Brain microvascular endothelial cell (primary cell): Measurements from ENCODE around the gene CELF2.

ENCODE experiments used
- DNase-seq: peaks from one replicate; pipeline ENCODE4 v3.0.0-alpha.2; 2020
- H3K27ac ChIP-seq: fragments of 250-450 bp; sonication (Bioruptor Pico); 2 replicates; pipeline ENCODE4 v1.5.1; 2020; ENCODE audit warnings: mild to moderate bottlenecking, moderate library complexity
- H3K27me3 ChIP-seq: fragments of 250-450 bp; sonication (Bioruptor Pico); replicated peaks from 2 replicates; pipeline ENCODE4 v1.5.1; 2020; ENCODE audit warnings: mild to moderate bottlenecking
- H3K36me3 ChIP-seq: fragments of 250-450 bp; sonication (Bioruptor Pico); replicated peaks from 2 replicates; pipeline ENCODE4 v1.5.1; 2020; ENCODE audit warnings: mild to moderate bottlenecking
- H3K4me3 ChIP-seq: 2 replicates; pipeline ENCODE4 v1.5.1; 2011; ENCODE audit warnings: low read depth, mild to moderate bottlenecking, control low read depth, low read length, moderate library complexity
- in situ Hi-C: cut with HindIII; loops from 2 replicates; pipeline ENCODE4 v1.10.0; 2017; ENCODE audit warnings: low sequenced_read_pairs, low pct_ligation_motif_present
- TF ChIP-seq, protein P1 (sequence below): IDR thresholded peaks from 2 replicates; pipeline ENCODE4 v1.5.1; 2011; ENCODE audit warnings: low read depth, mild to moderate bottlenecking, moderate library complexity, low read length, control low read depth, inconsistent platforms; ENCODE audit errors: missing control alignments

Gene CELF2

DNA sequence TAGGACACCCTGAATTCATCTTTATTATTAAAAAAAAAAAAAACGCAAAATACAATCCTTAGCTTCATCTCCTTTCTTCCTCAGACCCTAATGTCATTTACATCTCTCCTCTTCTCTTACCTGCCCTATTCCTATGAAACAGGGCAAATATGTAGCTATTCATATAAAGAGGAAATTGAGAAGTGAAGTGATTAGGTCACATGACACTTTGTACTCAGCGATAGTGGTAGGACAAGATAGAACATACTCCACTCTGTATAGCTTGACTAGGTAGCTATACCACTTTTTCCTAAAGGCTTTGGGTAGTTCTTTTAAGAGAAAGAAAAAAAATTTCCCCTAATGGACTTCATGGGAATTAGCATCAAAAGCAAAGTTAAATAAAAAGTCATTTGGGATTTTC is 6.2 kb upstream of the CELF2 start:
- no peak for DNase-seq
- Histone ChIP-seq H3K27me3 (no peaks in the 10 kb centered on the region), H3K36me3 (no peaks in the 10 kb centered on the region), H3K4me3 (no peak overlapping the region), H3K27ac (no peak overlapping the region)
- TF ChIP-seq, protein P1, sequence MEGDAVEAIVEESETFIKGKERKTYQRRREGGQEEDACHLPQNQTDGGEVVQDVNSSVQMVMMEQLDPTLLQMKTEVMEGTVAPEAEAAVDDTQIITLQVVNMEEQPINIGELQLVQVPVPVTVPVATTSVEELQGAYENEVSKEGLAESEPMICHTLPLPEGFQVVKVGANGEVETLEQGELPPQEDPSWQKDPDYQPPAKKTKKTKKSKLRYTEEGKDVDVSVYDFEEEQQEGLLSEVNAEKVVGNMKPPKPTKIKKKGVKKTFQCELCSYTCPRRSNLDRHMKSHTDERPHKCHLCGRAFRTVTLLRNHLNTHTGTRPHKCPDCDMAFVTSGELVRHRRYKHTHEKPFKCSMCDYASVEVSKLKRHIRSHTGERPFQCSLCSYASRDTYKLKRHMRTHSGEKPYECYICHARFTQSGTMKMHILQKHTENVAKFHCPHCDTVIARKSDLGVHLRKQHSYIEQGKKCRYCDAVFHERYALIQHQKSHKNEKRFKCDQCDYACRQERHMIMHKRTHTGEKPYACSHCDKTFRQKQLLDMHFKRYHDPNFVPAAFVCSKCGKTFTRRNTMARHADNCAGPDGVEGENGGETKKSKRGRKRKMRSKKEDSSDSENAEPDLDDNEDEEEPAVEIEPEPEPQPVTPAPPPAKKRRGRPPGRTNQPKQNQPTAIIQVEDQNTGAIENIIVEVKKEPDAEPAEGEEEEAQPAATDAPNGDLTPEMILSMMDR = no peak
- in situ Hi-C loops = no loop called here

DNA sequence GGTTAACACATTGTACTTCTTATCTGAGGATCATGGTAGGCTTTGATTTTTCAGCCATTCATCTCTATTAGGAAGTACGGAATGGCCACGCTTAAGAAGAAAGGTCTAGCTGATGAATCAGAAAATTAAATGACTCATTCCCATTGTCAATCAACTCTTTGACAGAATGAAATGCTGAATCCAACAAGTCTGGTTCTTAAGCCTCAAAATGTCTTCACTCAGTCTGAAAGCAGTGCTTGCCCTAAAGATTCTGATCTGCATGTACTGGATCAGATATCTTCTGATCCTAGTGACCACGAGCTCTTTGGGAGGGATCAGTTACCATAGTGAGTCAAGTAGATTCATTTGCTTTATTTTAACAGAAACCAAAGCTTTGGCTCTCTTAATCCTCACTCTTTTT is 5.7 kb upstream of the CELF2 start:
- no peaks in the 10 kb centered on the region for H3K27me3 ChIP-seq
- H3K36me3 ChIP-seq = no peaks in the 10 kb centered on the region
- in situ Hi-C loops = no loop called here
- no peak overlapping the region for H3K4me3 ChIP-seq
- TF ChIP-seq, protein P1 = no peak
- no peak for DNase-seq
- H3K27ac ChIP-seq = no peak overlapping the region

DNA sequence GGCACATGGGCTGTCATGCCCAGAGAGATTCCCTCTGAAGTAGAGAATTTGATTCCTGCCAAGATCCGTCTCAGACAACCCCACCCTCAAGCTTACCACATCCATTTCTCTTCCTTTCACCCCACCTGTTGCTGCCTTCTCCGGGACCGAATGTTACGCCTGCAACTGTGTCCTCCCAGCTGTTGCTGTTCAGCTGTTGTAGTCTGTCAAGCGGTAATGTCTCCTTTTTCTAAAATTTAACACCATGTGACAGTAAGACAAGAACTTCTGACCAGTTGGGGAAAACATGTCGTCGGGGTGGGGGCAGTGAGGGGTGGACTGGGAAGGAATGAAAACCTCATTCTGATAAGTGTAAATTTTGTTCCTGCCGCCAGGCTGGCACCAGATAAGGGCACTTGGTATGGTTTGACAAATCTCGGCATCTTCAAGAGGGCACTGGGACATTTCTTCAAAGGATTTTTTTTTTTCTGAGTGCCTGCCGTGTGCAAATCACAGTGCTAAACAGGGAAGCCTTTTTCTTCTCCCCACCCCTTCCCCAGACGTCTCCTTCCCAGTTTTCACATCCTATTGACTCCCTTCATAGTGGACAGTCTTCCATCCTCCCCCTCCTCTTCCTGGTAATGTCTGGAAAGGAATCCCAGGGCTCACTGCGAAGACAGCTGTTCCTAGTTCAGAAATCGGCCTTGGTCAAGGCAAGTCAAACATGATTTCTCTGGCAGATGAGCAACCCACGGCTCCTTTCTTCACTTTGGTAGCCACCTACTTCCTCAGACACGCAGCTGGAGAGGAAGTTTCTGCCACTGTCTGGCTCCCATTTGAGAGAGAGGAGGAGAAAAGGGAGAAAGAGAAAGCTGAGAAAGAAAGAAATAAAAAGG is 5.0 kb upstream of the CELF2 start:
- DNase-seq = no peak
- Histone ChIP-seq H3K4me3 (no peak overlapping the region), H3K36me3 (no peaks in the 10 kb centered on the region), H3K27ac (no peak overlapping the region), H3K27me3 (peaks cover 2% of the 10 kb centered on the region)
- TF ChIP-seq, protein P1 = no peak
- in situ Hi-C loops = no loop called here

DNA sequence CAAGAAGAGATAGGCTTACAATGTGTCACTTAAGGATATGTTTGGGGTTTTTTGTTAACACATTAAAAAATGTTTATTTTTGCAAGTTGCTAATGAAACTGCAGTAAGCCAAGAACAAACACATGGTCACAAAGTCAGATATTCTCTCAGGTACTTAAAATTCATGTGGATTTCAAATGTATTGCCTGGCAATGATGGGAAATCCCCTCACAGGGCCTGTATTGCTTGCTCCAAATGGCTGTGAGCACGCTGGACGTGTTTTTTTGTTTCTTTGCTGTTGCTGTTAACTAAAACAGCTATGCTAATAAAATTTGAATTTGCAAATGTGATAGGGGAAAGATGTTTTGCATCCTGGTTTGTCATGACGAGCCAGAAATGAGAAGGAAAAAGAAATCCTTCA is 3.8 kb upstream of the CELF2 start:
- TF ChIP-seq, protein P1 = no peak
- in situ Hi-C loops = no loop called here
- H3K36me3 ChIP-seq = no peaks in the 10 kb centered on the region
- H3K4me3 ChIP-seq = no peak overlapping the region
- no peak overlapping the region for H3K27ac ChIP-seq
- DNase-seq = no peak
- peaks cover 2% of the 10 kb centered on the region for H3K27me3 ChIP-seq

DNA sequence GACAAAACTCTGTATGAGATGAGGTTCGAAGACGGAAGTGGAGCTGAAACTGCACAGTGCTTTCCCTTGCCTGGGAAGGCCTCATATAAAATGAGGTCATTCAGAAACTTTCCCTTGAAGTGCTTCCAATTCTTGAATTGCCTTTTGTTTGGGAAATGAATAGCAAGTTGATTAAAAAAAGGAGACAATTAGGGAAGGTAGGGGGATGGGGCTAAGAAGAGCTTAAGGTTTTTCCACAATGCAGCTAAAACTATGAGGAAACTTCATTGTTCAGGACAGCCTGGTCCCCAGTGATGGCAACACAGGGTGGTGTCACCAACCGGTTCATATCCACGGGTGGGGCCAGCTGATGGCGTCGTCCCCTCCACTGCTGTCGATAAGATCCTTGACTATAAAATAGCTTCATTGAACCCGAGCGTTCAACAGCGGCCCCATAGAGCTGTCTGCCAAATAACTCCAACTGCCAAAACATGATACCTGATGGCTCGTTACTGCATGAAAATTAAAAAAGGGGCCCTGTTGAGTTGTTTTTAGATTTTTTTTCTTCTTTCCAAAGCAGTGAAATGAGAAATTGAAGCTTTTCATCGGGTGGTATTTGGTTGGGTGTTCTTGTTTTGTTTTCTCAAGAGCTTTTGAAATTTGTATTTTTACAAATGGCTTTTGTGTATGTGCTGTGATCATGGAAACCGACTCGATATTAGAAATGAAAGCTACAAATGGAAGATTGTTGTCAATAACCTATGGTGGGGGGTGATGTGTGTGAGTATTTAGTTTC is 2.8 kb upstream of the CELF2 start:
- no peak for DNase-seq
- TF ChIP-seq, protein P1 = no peak
- Histone ChIP-seq H3K4me3 (no peak overlapping the region), H3K27me3 (peaks cover 5% of the 10 kb centered on the region), H3K36me3 (no peaks in the 10 kb centered on the region), H3K27ac (no peak overlapping the region)
- in situ Hi-C loops = no loop called here
